ENCODE results near the gene KCTD15. TPM values are rescaled to one million over a fixed set of nuclear protein-coding genes. Genes with fewer than 3 reads are reported as not detected.
A peak's percentile ranks its signal among the peaks of the same experiment; 100 is the strongest.

The KCTD15 gene, protein sequence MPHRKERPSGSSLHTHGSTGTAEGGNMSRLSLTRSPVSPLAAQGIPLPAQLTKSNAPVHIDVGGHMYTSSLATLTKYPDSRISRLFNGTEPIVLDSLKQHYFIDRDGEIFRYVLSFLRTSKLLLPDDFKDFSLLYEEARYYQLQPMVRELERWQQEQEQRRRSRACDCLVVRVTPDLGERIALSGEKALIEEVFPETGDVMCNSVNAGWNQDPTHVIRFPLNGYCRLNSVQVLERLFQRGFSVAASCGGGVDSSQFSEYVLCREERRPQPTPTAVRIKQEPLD
- total RNA-seq: 57.3 TPM

- TF ChIP-seq CTCF (IDR thresholded peaks at IDR 0.05): no peak
- H3K27me3 ChIP-seq: no peaks in the 10 kb centered on the region
- H3K4me1 ChIP-seq: peaks cover 4 to 6% of the 10 kb centered on the region in 2 donors
- intact Hi-C loops (cut with DNase I): loop anchor here (5.0 to 10.0 kb wide), 5 partner anchors 71 to 1468 kb away; partner anchors contain the start of genes FXYD7 and USF2
- no peaks in the 10 kb centered on the region for H3K9me3 ChIP-seq
- H3K36me3 ChIP-seq: peaks cover under 1 to 3% of the 10 kb centered on the region in 2 donors
- DNase-seq (ENCODE audit: low spot score in 2 of 2): no peak
- peak within 1 kb of the TSS; percentile 77 to 93 for H3K4me3 ChIP-seq
- H3K27ac ChIP-seq: peak within 1 kb of the TSS; percentile 93 to 96
Observed at GRCh38 chr19:33796164-33796875, at the start of gene KCTD15. KCTD15 (plus strand) TSS chr19:33796870; CDS start chr19:33800455, 3,585 bp downstream.

- intact Hi-C loops (cut with DNase I): no loop called here
- no peaks in the 10 kb centered on the region for H3K4me1 ChIP-seq
Observed at GRCh38 chr19:33747273-33747672, 49.4 kb upstream of the KCTD15 start.

DNA sequence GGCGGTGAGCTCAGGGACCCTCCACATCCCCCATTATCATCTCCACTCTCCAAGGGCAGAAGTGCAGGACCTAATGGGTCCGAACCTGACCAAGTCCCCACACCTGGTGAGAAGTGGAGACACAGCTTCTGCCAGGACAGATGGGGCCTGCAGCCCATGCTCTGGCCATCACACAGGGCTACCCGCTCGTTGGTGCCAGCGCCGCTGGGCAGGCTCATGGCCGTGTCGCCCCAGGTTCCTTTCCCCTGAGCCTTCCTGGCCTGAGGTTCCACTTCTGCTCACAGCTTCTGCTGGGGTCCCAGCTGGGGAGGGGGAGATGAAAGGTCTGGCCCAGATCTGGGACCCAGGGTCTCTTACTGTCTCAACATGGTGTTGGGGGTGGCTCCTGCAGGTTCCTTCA, 48.4 kb upstream of the KCTD15 start:
- H3K4me3 ChIP-seq: no peak overlapping the region
- no peaks in the 10 kb centered on the region for H3K4me1 ChIP-seq
- TF ChIP-seq CTCF (IDR thresholded peaks at IDR 0.05): no peak
- no peak overlapping the region for H3K27ac ChIP-seq
- no peaks in the 10 kb centered on the region for H3K36me3 ChIP-seq
- intact Hi-C loops (cut with DNase I): no loop called here
- no peaks in the 10 kb centered on the region for H3K27me3 ChIP-seq
- no peaks in the 10 kb centered on the region for H3K9me3 ChIP-seq
- no peak for DNase-seq (ENCODE audit: low spot score in 2 of 2)

More at GRCh38 chr19:33747273-33747672, 49.4 kb upstream of the KCTD15 start:
- Histone ChIP-seq H3K27ac (no peak overlapping the region), H3K36me3 (no peaks in the 10 kb centered on the region), H3K27me3 (no peaks in the 10 kb centered on the region), H3K9me3 (no peaks in the 10 kb centered on the region), H3K4me3 (no peak overlapping the region)
- TF ChIP-seq CTCF (IDR thresholded peaks at IDR 0.05): no peak
- DNase-seq (ENCODE audit: low spot score in 2 of 2): no peak

DNA sequence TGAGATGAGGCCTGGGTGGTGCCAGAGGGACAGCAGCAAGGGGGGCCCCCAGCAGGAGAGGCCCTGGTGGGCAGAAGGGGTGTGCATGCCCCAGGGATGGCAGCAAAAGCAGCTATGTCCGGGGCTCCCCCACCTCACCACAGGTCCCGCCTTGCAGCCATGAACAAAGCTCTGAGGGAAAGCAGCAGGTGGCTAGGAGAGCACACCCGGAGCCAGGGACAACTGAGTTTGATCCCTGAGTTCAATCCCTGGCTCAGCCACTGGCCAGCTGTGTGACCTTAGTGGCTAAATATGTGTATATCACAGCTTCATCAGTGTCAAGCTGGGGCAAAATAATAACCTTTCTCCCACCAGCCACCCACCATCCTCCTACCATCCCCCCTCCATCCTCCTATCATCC, 47.7 kb upstream of the KCTD15 start:
- no peak for TF ChIP-seq CTCF (IDR thresholded peaks at IDR 0.05)
- Histone ChIP-seq H3K4me3 (no peak overlapping the region), H3K9me3 (no peaks in the 10 kb centered on the region), H3K4me1 (no peaks in the 10 kb centered on the region), H3K36me3 (no peaks in the 10 kb centered on the region), H3K27me3 (no peaks in the 10 kb centered on the region), H3K27ac (no peak overlapping the region)
- intact Hi-C loops (cut with DNase I): no loop called here
- DNase-seq (ENCODE audit: low spot score in 2 of 2): no peak

GRCh38 chr19:33749619-33750175, 47.0 kb upstream of the KCTD15 start:
- Histone ChIP-seq H3K9me3 (no peaks in the 10 kb centered on the region), H3K4me1 (no peaks in the 10 kb centered on the region), H3K4me3 (no peak overlapping the region), H3K27me3 (no peaks in the 10 kb centered on the region), H3K36me3 (no peaks in the 10 kb centered on the region), H3K27ac (no peak overlapping the region)
- intact Hi-C loops (cut with DNase I): no loop called here
- no peak for DNase-seq (ENCODE audit: low spot score in 2 of 2)
- no peak for TF ChIP-seq CTCF (IDR thresholded peaks at IDR 0.05)

Measured in ascending aorta (tissue), 2 donors.